Measurements from ENCODE around the gene LRRC70.

GRCh38 chr5:62568143-62568542 lies 10.5 kb upstream of the LRRC70 start:
- TF ChIP-seq, protein P1, sequence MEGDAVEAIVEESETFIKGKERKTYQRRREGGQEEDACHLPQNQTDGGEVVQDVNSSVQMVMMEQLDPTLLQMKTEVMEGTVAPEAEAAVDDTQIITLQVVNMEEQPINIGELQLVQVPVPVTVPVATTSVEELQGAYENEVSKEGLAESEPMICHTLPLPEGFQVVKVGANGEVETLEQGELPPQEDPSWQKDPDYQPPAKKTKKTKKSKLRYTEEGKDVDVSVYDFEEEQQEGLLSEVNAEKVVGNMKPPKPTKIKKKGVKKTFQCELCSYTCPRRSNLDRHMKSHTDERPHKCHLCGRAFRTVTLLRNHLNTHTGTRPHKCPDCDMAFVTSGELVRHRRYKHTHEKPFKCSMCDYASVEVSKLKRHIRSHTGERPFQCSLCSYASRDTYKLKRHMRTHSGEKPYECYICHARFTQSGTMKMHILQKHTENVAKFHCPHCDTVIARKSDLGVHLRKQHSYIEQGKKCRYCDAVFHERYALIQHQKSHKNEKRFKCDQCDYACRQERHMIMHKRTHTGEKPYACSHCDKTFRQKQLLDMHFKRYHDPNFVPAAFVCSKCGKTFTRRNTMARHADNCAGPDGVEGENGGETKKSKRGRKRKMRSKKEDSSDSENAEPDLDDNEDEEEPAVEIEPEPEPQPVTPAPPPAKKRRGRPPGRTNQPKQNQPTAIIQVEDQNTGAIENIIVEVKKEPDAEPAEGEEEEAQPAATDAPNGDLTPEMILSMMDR (IDR thresholded peaks at IDR 0.05) = no peak
- TF ChIP-seq POLR2AphosphoS5 (IDR thresholded peaks at IDR 0.05) = no peak
- TF ChIP-seq EP300 (IDR thresholded peaks at IDR 0.05) = no peak
